Osteocyte (in vitro differentiated cells): ENCODE results near the gene MRPL12. TPM values are rescaled to one million over a fixed set of nuclear protein-coding genes. Genes with fewer than 3 reads are reported as not detected.

Experiments
- DNase-seq: peaks from one replicate; pipeline ENCODE4 v3.0.0; 2021; ENCODE audit warnings: mixed read lengths; ENCODE audit not compliant: unreplicated experiment; ENCODE audit errors: extremely low spot score
- H3K27ac Mint-ChIP-seq: one replicate; pipeline ENCODE4 v1.8.0; 2021; ENCODE audit warnings: mild to moderate bottlenecking, mixed read lengths; ENCODE audit not compliant: unreplicated experiment
- H3K27me3 Mint-ChIP-seq: one replicate; pipeline ENCODE4 v1.8.0; 2021; ENCODE audit warnings: mixed read lengths; ENCODE audit not compliant: unreplicated experiment
- H3K36me3 Mint-ChIP-seq: one replicate; pipeline ENCODE4 v1.8.0; 2021; ENCODE audit warnings: mixed read lengths; ENCODE audit not compliant: unreplicated experiment
- H3K4me1 Mint-ChIP-seq: one replicate; pipeline ENCODE4 v1.8.0; 2021; ENCODE audit warnings: mixed read lengths; ENCODE audit not compliant: unreplicated experiment
- H3K4me3 Mint-ChIP-seq: one replicate; pipeline ENCODE4 v1.8.0; 2021; ENCODE audit warnings: mild to moderate bottlenecking, moderate library complexity, mixed read lengths; ENCODE audit not compliant: unreplicated experiment
- H3K9me3 Mint-ChIP-seq: one replicate; pipeline ENCODE4 v1.8.0; 2021; ENCODE audit warnings: mixed read lengths; ENCODE audit not compliant: unreplicated experiment
- CTCF ChIP-seq: fragments of 200-600 bp; sonication (generic); IDR thresholded peaks from 2 replicates; pipeline ENCODE4 v1.5.0; 2021; ENCODE audit warnings: antibody characterized with exemption, mild to moderate bottlenecking, moderate library complexity
- total RNA-seq: library from RNA; stranded (reverse); gene quantifications from 2 replicates; pipeline ENCODE4 v1.2.1, GENCODE V29; 2021

The MRPL12 gene
- total RNA-seq, 1 donor from 2014 or later = 51.1 TPM

GRCh38 chr17:81706757-81707624, 3.8 kb downstream of the MRPL12 start:
- peaks cover 24% of the 10 kb centered on the region for H3K4me1 Mint-ChIP-seq
- no peaks in the 10 kb centered on the region for H3K9me3 Mint-ChIP-seq
- H3K27me3 Mint-ChIP-seq = no peaks in the 10 kb centered on the region
- DNase-seq = no peak
- peaks cover 13% of the 10 kb centered on the region for H3K36me3 Mint-ChIP-seq
- no peak for TF ChIP-seq CTCF
- H3K4me3 Mint-ChIP-seq = no peak overlapping the region
- no peak overlapping the region for H3K27ac Mint-ChIP-seq

GRCh38 chr17:81707725-81708646, 4.8 kb downstream of the MRPL12 start:
- H3K4me1 Mint-ChIP-seq = peaks cover 19% of the 10 kb centered on the region
- no peak for DNase-seq
- no peak overlapping the region for H3K27ac Mint-ChIP-seq
- TF ChIP-seq CTCF = no peak
- H3K9me3 Mint-ChIP-seq = no peaks in the 10 kb centered on the region
- H3K36me3 Mint-ChIP-seq = peaks cover 13% of the 10 kb centered on the region
- no peak overlapping the region for H3K4me3 Mint-ChIP-seq
- no peaks in the 10 kb centered on the region for H3K27me3 Mint-ChIP-seq

GRCh38 chr17:81708739-81709185, 5.6 kb downstream of the MRPL12 start:
- Mint-ChIP-seq H3K4me1 (peaks cover 24% of the 10 kb centered on the region), H3K9me3 (no peaks in the 10 kb centered on the region), H3K36me3 (peaks cover 13% of the 10 kb centered on the region), H3K4me3 (no peak overlapping the region), H3K27ac (no peak overlapping the region), H3K27me3 (no peaks in the 10 kb centered on the region)
- TF ChIP-seq CTCF = no peak
- no peak for DNase-seq

GRCh38 chr17:81710514-81711308, 7.5 kb downstream of the MRPL12 start:
- H3K36me3 Mint-ChIP-seq = peaks cover 7% of the 10 kb centered on the region
- TF ChIP-seq CTCF = no peak
- H3K4me1 Mint-ChIP-seq = peaks cover 26% of the 10 kb centered on the region
- peak overlapping the region; percentile 68 for H3K4me3 Mint-ChIP-seq
- peak overlapping the region; percentile 68 for H3K27ac Mint-ChIP-seq
- no peaks in the 10 kb centered on the region for H3K27me3 Mint-ChIP-seq
- no peak for DNase-seq
- H3K9me3 Mint-ChIP-seq = no peaks in the 10 kb centered on the region
